Measurements from ENCODE around the gene GADL1.

Gene GADL1

DNA sequence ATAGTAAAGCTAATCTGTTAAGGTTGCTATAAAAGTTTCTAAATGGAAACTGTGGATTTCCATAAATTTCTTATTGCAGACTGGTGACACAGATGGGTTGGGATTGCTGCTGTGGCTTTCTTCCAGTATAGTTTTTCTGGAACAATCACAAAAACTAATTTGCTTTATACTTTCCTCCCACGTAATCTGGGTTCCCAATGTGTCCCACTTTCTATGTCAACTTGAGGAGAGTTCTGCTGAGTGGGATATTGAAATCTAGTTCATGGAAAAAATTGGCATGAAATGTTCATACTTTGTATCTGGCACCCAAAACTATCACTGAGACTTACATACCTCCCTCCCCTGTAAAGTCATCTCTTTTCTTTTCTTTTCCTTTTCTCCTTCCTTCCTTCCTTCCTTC is 161.3 kb downstream of the GADL1 start:
- intact Hi-C loops (cut with DNase I), result no loop called here
- DNase-seq, result no peak

DNA sequence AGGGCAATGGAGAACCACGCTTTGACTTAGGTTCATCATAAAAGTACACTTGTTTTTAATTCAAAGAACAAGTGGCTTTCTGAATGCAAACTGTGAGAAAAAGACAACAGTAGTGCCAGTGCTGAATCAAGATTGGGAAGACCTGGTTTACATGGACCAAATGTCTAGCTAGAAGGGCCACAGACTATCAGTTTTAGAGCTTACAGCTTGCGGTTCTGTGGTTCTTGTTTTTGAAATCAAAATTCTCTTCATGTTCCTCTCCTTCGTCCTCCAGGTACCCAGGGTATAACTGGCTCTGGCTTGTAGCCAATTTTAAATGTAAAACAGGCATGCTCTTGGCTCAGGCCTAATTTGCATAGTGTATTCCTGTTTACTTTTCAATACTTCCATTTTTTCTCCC is 163.5 kb downstream of the GADL1 start:
- intact Hi-C loops (cut with DNase I), result no loop called here
- no peak for DNase-seq

DNA sequence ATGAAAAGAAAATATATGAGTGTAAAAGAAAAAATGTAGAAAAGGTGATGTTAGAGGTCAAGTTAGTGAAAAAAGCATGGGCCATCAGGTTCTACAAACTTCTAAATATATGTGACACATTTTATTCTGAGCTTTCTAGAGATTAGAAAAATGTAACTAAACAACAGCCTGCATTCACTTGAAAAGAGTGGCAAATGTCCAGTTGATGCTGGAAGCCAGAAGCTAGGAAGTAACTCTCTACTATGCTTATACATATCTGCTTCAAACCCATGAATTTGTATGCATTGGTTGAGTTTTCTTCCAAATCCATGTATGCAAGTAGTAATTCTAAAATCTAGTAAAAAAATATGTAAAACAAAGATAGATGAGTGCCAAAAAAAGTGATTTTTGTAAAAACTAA is 164.5 kb downstream of the GADL1 start:
- intact Hi-C loops (cut with DNase I), result no loop called here
- DNase-seq, result no peak

DNA sequence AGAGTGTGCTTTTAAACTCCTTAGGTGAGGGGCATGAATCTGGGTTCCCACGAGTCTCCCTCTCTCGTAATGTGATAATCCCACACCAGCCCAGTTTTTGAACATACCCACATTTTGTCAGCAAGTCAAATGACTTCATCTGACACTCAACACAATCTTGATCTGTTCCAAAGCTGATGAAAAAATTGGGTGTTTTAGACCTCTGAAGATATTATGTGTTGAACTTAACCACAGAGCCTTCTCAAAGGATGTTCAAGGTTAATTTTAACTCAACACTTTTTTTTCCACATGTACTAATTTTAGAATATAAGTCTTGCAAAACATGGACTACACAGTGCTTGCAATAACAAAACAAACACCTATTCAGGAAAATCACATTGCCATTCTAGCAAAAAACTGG is 164.9 kb downstream of the GADL1 start:
- no peak for DNase-seq
- intact Hi-C loops (cut with DNase I), result no loop called here

DNA sequence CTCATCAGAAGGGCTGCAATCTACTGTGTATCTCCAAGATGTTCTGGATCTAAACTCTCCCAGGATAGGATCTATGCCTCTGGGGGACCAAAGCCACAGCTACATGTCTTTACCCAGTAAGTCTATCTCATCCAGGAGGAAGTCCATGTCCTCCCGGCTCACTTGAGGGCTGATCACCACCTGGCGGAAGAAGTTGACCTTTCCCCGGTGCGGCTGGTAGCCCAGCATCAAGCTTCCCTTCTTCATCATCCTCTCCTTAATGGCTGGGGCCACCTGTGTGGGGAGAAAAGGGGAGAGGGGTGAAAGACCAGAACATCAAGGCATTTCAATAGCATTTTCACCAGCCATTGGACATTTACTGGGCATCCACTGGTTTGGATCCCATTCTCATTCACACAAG is 166.3 kb downstream of the GADL1 start:
- no peak for DNase-seq
- intact Hi-C loops (cut with DNase I), result no loop called here

DNA sequence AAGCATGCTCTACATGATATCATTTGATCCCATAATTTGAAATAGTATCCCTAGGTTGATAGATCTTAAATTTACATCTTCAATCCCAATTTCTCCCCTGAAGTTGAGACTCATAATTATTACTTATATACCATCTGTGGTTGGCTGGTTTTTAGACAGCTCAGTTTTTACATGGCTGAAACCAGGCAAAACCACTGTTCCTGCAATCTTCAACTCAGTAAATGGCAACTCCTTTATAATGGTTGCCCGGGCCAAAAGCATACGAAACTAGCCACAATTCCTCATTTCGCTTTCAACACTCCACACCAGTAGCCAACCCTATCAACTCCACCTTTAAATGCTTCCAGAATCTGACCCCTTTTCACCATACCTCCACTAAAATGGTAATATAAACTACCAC is 169.6 kb downstream of the GADL1 start:
- no peak for DNase-seq
- intact Hi-C loops (cut with DNase I), result no loop called here

DNA sequence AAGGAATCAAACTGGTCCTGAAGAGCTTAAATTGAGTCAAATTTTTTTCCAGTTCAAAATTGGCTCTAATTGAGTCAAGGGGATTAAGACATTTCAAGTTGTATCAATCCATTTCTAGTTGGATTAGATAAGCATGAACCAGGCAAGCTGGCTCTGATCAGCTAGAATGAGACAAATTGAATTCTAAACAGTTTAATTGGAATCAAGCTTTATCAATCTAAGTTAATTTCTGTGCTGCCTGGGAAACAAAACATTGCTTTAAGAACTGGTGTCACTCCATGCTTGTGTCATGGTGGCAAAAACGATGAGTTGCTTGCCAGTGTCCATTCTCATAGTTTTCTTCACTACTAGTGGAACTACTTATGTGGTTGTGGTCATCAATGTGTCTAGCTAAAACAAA is 171.2 kb downstream of the GADL1 start:
- intact Hi-C loops (cut with DNase I), result no loop called here

DNA sequence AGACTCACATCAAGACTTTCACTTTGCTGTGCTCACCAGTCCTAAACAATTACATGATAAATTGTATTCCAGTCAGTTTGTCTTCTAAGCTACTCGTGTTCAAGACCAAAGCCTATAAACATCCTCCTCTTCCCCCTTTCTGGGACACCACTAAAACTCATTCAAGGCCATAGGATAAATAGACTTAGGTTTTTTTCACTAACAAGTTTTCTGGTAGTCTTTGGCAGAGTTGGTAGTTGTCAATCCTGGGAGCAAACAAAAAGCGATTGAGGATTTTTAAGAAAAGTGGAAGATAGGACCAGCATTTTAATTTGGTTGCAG is 173.2 kb downstream of the GADL1 start:
- intact Hi-C loops (cut with DNase I), result no loop called here
- DNase-seq, result no peak

More for the DNA sequence above, 171.2 kb downstream of the GADL1 start:
- no peak for DNase-seq

DNA sequence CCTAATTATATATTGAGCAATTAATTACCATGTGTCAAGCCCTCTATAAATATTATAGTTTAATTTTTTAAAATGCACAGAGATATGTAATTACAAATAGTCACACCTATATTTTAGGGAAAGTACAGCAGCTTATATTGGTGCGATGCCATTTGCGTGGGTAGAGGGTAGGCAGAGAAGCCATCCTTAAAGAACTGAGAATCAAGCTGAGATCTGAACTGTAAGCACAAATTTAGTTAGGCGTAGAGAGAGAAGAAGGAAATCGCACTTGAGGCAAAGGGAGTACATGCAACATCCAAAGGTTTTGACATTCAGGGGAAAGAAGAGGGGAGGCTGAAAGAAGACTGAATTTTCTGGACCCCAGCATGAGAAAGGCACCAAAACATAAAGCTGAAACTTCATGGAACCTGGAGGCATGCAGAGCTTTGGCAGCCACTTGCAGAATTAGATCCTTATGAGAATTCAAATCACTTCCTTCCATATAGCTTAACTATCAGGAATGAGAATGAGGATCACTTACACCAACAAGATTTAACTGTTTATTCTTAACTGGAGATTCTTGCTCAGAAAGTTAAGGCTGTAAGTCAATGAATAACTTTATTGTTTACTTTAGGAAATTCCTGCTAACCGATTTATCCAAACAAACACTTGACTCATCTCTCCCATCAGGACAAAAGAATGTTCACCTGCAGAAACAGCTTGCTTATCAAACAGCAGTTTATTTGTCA is 173.7 kb downstream of the GADL1 start:
- intact Hi-C loops (cut with DNase I), result no loop called here
- no peak for DNase-seq

DNA sequence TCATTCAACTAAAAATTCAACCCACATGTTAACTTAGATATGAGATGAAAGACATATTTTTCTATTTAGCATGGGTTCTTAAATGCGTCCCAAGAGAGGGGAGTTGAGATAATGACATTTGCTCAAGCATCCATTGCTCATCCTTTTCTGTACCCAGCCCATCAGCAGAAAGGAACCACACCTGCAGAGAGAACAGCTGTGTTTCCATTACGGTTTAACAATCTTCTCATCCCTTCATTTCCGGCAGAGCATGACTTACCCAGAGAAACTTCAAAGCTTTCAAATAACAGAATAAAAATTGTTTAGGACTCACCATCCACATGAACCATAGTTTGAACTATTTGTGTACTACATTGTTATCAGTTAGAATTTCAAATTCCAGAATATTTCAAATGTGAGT is 174.9 kb downstream of the GADL1 start:
- intact Hi-C loops (cut with DNase I), result no loop called here
- DNase-seq, result no peak

DNA sequence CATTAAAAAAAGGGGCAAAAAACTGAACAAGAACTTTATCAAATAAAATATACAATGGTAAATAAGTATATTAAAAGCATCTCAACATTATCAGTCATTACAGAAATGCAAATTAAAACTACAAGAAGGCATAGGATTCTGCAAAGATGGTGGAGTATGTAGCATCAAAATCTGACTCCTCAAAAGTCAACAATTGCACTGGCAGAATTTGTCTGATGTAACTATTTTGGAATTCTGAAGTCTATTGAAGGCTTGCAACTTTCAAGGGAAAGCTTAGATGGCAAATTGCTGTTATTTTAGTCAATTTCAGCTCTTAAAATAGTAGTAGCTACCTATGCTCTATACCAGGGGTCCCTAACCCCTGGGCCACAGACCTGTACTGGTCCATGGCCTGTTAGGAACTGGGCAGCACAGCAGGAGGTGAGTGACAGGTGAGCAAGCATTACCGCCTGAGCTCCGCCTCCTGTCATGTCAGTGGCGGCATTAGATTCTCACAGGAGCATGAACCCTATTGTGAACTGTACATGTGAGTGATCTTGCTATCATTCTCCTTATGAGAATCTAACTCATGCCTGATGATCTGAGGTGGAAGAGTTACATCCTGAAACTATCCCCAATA is 180.5 kb downstream of the GADL1 start:
- intact Hi-C loops (cut with DNase I), result no loop called here
- DNase-seq, result no peak

DNA sequence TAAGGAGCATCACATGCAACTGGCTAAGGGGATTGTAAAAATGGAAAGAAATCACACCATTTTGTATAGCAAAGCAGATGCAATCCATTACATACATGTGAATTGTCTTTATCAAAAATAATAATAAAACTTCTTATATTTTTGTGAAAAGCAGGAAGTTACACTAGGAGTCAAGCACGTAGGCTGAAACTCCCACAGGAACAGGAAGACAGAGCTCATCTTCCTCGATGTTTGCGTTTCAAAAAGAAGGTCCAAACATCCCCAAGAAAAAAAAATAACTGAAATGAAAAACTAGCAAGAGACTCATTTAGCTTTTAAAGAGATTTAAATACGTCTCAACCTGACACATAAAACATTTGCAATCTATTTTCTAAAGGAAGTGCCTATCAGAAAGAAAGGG is 181.5 kb downstream of the GADL1 start:
- intact Hi-C loops (cut with DNase I), result no loop called here
- DNase-seq, result no peak

DNA sequence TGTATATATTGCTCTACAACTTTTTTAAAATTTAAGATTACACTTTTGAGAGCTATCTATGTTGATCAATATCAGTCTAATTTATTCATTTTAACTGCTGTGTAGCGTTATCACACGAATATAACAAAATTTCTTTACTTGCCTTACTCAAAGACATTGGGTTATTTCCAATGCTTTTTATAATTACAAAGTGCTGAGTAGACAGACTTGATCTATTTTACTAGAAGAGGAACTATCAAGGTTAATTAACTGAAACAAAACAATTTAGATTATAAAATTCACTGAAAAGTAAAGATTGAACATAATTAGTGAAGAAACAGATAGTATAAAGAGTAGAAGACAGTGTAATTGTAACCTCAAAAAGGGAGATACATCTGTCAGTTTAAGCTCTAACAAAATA is 182.6 kb downstream of the GADL1 start:
- intact Hi-C loops (cut with DNase I), result no loop called here

DNA sequence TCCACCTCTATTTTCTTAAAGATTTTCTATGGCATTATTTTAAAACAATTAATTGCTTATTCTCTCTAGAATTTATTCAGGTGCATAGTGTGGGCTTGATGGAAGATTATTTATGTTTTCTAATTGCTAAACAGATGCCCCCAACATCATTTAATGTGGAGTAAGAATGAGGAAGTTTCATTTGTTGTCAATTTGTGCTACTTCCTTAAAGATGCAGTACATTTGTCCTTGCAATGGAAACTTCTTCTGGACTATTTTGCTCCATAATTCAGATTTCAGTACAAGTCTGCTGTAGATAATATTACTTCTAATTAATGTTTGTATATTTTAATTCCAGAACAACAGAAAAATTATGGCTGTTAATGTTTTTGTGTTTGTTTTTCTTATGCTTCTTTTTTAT is 183.3 kb downstream of the GADL1 start:
- no peak for DNase-seq
- intact Hi-C loops (cut with DNase I), result no loop called here

More for the DNA sequence above, 182.6 kb downstream of the GADL1 start:
- DNase-seq, result no peak

DNA sequence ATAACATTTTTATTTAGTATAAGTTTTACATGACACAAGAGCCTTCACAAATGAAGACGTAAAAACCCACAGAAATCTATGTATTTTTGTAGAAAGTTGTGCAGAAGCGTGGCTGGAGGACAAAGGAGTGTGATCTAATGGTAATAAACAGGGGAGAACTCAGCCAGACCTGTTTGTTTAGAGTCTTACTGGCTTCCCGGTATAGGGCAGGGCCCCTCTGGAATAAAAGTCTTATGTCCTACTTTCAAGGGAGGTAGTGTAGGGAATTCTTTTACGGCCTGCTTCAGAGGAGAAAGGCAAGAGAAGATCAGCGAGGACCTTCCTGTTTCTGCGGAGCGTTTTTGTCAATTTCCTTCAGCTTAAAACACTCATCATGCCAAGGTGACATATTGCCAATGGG is 184.4 kb downstream of the GADL1 start:
- DNase-seq, result no peak
- intact Hi-C loops (cut with DNase I), result no loop called here

DNA sequence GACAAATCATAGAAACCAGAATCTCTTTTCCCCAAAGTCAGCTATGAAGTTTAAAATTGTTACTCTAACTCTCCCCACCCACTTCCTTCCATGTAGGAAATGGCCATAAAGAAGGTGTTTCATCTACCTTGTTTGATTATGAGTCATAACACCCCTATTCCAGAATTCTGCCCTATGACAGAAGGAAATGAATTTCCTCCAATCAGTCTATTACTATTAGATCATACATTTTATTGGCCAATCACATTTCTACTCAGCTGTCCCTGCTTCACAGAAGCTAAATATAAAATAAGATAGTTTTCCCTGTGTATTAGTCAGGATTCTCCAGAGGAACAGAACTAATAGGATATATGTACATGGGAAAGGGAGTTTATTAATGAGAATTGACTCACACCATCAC is 186.0 kb downstream of the GADL1 start:
- no peak for DNase-seq

DNA sequence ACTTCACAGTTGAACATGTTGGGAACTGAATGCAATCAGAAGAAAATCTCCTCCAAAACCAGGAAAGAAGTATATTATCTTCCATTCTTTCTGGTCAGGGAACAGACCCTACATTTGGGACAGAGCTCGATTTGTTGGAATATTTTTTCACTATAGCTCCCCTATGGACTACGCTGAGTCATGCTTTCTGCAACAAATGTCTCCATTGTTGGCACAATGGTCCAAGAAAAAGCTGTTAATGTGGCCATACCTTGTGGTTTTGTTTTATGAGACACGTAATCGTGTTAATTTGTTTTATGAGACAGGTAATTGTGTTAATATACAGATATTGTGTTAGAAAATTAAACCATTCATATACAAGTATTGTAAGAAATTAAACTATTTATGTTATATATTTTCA is 186.6 kb downstream of the GADL1 start:
- intact Hi-C loops (cut with DNase I), result no loop called here
- no peak for DNase-seq

More for the DNA sequence above, 186.0 kb downstream of the GADL1 start:
- intact Hi-C loops (cut with DNase I), result no loop called here

DNA sequence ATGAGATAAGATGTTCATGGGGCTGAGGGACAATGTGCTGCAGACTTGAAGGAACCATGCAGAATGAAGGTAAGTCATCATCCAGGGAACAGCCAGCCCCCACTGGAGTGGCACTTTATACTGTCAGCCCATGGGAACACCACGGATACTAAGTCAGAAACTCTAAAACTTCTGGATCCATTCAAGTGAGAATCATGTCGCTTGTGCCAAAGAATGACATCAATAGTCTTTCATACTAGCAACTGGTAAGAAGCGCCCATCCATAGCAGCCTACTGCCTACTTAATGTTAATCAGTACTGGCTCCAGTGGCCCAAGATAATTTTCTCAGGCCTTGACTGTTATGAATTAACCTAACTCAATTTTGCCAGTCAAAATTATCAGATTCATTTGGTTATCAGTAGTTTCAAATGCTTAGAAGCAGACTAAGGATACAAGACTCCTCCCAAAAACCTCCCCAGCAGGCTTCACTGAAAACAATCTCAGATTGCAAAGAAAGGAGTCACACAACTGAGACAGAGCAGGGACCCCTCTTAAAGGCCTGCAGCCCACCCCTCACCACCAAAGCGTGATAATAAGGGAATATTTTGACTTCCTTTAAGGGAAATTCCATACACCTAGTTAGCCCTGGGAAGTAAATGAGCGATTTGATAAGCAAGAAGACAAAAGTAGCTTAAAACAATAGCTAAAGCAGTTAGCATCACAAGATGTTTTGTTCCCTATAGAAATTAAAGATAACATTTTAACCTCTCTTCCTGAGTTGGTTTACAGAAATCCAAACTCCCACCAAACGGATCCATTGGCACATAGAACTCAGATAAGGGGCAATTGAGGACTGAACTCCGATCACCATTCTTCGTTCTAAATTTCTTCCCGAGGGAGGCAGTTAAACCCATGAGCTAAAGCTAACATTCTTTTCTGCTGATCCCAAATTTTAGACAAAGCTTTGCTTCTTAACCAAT is 189.2 kb downstream of the GADL1 start:
- no peak for DNase-seq
- intact Hi-C loops (cut with DNase I), result no loop called here

DNA sequence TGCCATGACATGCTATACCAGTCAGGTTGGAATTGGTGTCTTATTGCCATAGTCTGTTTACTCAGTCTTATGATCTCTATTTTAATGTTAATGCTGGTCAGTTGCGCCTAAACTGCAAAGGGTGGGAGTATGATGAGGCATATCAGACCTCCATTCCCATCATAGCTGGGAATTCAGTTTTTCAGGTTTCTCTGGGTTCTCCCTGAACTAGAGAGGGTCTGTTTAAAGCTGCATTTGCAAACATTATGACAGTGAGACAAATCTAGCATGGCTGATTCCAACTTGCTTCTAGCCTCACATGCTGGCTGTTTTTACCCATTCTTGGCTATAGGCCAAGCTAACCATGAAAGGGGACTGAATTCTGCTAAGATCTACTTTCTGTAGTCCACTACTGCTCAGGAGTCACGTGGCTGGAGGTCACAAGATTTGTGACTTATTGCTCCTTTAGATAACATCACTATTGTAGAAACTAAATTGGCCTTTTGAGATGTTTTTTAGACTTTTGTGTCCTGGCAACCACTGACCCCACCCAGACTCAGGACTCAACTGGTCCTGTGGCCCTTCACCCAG is 191.5 kb downstream of the GADL1 start:
- intact Hi-C loops (cut with DNase I), result no loop called here
- DNase-seq, result no peak

DNA sequence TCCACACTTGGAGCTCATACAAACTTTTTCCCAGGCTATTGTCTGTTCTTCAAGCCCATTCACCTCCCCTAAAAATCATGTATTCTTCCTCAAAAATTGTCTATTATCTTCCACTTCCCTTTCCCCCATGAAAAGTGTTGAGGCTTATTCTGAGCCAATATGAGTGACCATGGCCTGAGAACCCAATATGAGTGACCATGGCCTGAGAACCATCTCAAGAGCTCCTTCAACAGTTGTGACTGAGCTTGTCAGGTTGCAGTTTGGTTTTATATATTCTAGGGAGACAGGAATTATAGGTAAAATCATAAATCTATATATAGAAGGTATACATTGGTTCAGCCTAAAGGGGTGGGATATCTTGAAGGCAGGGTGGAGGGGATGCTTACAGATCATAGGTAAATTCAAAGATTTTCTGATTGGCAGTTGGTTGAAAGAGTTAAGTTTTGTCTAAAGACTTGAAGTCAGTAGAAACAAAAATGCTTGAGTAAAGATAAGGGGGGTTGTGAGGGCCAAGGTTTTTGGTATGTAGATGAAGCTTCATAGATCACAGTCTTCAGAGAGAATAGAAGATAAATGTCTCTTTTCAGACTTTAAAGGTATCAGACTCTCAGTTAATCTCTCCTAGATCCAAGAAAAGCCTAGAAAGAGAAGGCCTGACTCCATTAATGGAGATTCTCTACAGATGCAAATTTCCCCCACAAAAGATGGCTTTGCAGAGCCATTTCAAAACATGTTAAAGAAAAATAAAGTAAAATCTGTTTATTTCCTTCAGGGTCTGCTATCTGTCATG is 192.2 kb downstream of the GADL1 start:
- DNase-seq, result no peak
- intact Hi-C loops (cut with DNase I), result no loop called here

All from posterior cingulate gyrus (tissue), 11 donors.